K562 (cell line): ENCODE data around the gene ALG8. TPM values are rescaled to one million over a fixed set of nuclear protein-coding genes. Genes with fewer than 3 reads are reported as not detected.

Source experiments
- ATF7 ChIP-seq: fragments of 450-650 bp; IDR thresholded peaks from 2 replicates; pipeline ENCODE4 v1.7.1; 2014; ENCODE audit warnings: mild to moderate bottlenecking, moderate library complexity
- CBX8 ChIP-seq: fragments of 200-600 bp; sonication (generic); IDR thresholded peaks from 2 replicates; pipeline ENCODE4 v1.6.1; 2012; ENCODE audit warnings: borderline replicate concordance, mixed run types, low read depth, mild to moderate bottlenecking, moderate library complexity, mixed read lengths, low read length, control low read depth, inconsistent platforms; ENCODE audit not compliant: poor library complexity, severe bottlenecking; ENCODE audit errors: extremely low read depth
- HDAC8 ChIP-seq: fragments of 450-650 bp; IDR thresholded peaks from 2 replicates; pipeline ENCODE4 v1.6.1; 2016; ENCODE audit warnings: mild to moderate bottlenecking, missing genetic modification characterization, moderate library complexity, missing compliant biosample characterization
- HSF4 ChIP-seq: fragments of 250-450 bp; sonication (Bioruptor Pico); IDR thresholded peaks from 2 replicates; pipeline ENCODE4 v2.1.2; 2022; ENCODE audit warnings: mild to moderate bottlenecking, moderate library complexity, borderline replicate concordance
- LEF1 ChIP-seq: fragments of 450-650 bp; IDR thresholded peaks from 2 replicates; pipeline ENCODE4 v1.6.1; 2016; ENCODE audit warnings: mild to moderate bottlenecking
- MAX ChIP-seq: sonication (generic); formaldehyde crosslinking; IDR thresholded peaks from 2 replicates; pipeline ENCODE4 v1.9.0; 2022; ENCODE audit warnings: mild to moderate bottlenecking, missing genetic modification reagents
- MEF2D ChIP-seq: conservative IDR thresholded peaks from 2 replicates; pipeline ENCODE4 v1.6.1; 2016; ENCODE audit warnings: low read depth, missing genetic modification characterization, missing compliant biosample characterization
- MXI1 ChIP-seq: IDR thresholded peaks from 2 replicates; pipeline ENCODE4 v1.6.1; 2011; ENCODE audit warnings: low read depth, mild to moderate bottlenecking, improper control_type of control experiment, low read length
- NFATC3 ChIP-seq: fragments of 450-650 bp; IDR thresholded peaks from 2 replicates; pipeline ENCODE4 v1.6.1; 2017; ENCODE audit warnings: mild to moderate bottlenecking
- NR4A1 ChIP-seq, 2 experiments: fragments of 250-450 bp in 1 of 2; fragments of 450-650 bp in 1 of 2; sonication (Bioruptor Pico) in 1 of 2; IDR thresholded peaks; 2 replicates each; pipeline versions ENCODE4 v1.4.0 to v1.6.1; 2016 to 2020; ENCODE audit warnings: mild to moderate bottlenecking in 2 of 2, missing compliant biosample characterization in 1 of 2, missing genetic modification characterization in 1 of 2, moderate library complexity in 1 of 2
- PCBP2 ChIP-seq: fragments of 200-400 bp; formaldehyde crosslinking; IDR thresholded peaks from 2 replicates; pipeline ENCODE4 v1.6.1; 2018; ENCODE audit warnings: low read length, low read depth, mild to moderate bottlenecking, moderate library complexity; ENCODE audit not compliant: poor library complexity, severe bottlenecking
- PHB ChIP-seq: fragments of 250-450 bp; sonication (Bioruptor Pico); IDR thresholded peaks from 2 replicates; pipeline ENCODE4 v1.5.0; 2021
- REST ChIP-seq, 2 experiments: fragments of 450-650 bp; formaldehyde crosslinking in 1 of 2; IDR thresholded peaks; 2 replicates each; pipeline versions ENCODE4 v1.4.0 to v1.6.1; 2014 to 2020; ENCODE audit warnings: mild to moderate bottlenecking in 2 of 2, borderline replicate concordance in 1 of 2, low read depth in 1 of 2
- SMAD3 ChIP-seq: fragments of 450-650 bp; formaldehyde crosslinking; conservative IDR thresholded peaks from 2 replicates; pipeline ENCODE4 v1.4.0; 2020; ENCODE audit warnings: mild to moderate bottlenecking
- SNAPC5 ChIP-seq: fragments of 250-450 bp; sonication (Bioruptor Pico); IDR thresholded peaks from 2 replicates; pipeline ENCODE4 v1.8.0; 2021; ENCODE audit warnings: moderate library complexity, mild to moderate bottlenecking, inconsistent platforms
- ZFPM2 ChIP-seq: fragments of 250-450 bp; sonication (Bioruptor Pico); IDR thresholded peaks from 2 replicates; pipeline ENCODE4 v1.5.1; 2022; ENCODE audit warnings: mild to moderate bottlenecking
- ZNF143 ChIP-seq: sonication (generic); formaldehyde crosslinking; IDR thresholded peaks from 2 replicates; pipeline ENCODE4 v1.9.0; 2022; ENCODE audit warnings: mild to moderate bottlenecking, missing genetic modification reagents
- ZNF263 ChIP-seq: sonication (generic); formaldehyde crosslinking; IDR thresholded peaks from 2 replicates; pipeline ENCODE4 v1.8.0; 2022; ENCODE audit warnings: mild to moderate bottlenecking, missing genetic modification reagents, borderline replicate concordance
- polyA plus RNA-seq, 8 experiments: library from polyadenylated mRNA; depleted of rRNA in 4 of 8; stranded (reverse) in 5 of 8; unstranded in 3 of 8; fragments of >200 nt; fragmentation: Nextera tagmentation in 2 of 8; fragmentation: Illumina TruSeq in 1 of 8; extraction: Ambion mirVana in 2 of 8; extraction: Trizol in 1 of 8; gene quantifications; 2 replicates each; pipeline versions ENCODE4 v1.2.1 to v1.2.3, GENCODE V29; 2011 to 2014; ENCODE audit warnings: inconsistent platforms in 1 of 8, missing spikeins in 1 of 8
- total RNA-seq, 7 experiments: library from RNA; depleted of rRNA in 6 of 7; stranded (reverse); fragments of >200 nt in 6 of 7; fragmentation: Illumina TruSeq in 2 of 7; extraction: Trizol in 2 of 7; gene quantifications; 2 replicates each; pipeline versions ENCODE4 v1.2.1 to v1.2.3, GENCODE V29; 2011 to 2021; ENCODE audit warnings: low replicate concordance in 1 of 7

ALG8 gene
- total and polyA plus RNA-seq, 9 of the 15 experiments (the other 6 are each of a cell fraction or from before 2014, with no cell fraction given): 59.3 to 189 (median 106) TPM

- TF ChIP-seq ZFPM2 (CRISPR knock-in tag) (no peak), MEF2D (no peak; the same call in 1 of the 2 replicates), SNAPC5 (CRISPR knock-in tag) (no peak), ATF7 (peak; percentile 67; the same call in 1 of the 2 replicates), CBX8 (no peak), PCBP2 (no peak), ZNF263 (CRISPR knock-in tag) (no peak), MXI1 (peak; percentile 85; the same call in 1 of the 2 replicates), SMAD3 (CRISPR knock-in tag) (no peak), PHB (CRISPR knock-in tag) (no peak), REST (IDR thresholded peaks at IDR 0.05; ENCODE audit: borderline replicate concordance) (no peak), REST (CRISPR knock-in tag; IDR thresholded peaks at IDR 0.05; ENCODE audit: low read depth) (0 out of 2 replicates have a peak, but pooled peaks have one; percentile 38), HSF4 (CRISPR knock-in tag) (no peak), LEF1 (no peak), ZNF143 (no peak), NR4A1 (CRISPR knock-in tag; IDR thresholded peaks at IDR 0.05) (no peak), NR4A1 (tag; IDR thresholded peaks at IDR 0.05) (0 out of 2 replicates have a peak, but pooled peaks have one; percentile 19), MAX (CRISPR knock-in tag) (peak; percentile 98), NFATC3 (no peak), HDAC8 (tag) (peak; percentile 68; the same call in 1 of the 2 replicates)
These were observed at the start of gene ALG8 (continued) for GRCh38 chr11:78139422-78140391.
